ENCODE data around the gene CPNE5. TPM values are rescaled to one million over a fixed set of nuclear protein-coding genes. Genes with fewer than 3 reads are reported as not detected.

The CPNE5 gene
- total RNA-seq, 1 experiment from 2014 or later: not detected

DNA sequence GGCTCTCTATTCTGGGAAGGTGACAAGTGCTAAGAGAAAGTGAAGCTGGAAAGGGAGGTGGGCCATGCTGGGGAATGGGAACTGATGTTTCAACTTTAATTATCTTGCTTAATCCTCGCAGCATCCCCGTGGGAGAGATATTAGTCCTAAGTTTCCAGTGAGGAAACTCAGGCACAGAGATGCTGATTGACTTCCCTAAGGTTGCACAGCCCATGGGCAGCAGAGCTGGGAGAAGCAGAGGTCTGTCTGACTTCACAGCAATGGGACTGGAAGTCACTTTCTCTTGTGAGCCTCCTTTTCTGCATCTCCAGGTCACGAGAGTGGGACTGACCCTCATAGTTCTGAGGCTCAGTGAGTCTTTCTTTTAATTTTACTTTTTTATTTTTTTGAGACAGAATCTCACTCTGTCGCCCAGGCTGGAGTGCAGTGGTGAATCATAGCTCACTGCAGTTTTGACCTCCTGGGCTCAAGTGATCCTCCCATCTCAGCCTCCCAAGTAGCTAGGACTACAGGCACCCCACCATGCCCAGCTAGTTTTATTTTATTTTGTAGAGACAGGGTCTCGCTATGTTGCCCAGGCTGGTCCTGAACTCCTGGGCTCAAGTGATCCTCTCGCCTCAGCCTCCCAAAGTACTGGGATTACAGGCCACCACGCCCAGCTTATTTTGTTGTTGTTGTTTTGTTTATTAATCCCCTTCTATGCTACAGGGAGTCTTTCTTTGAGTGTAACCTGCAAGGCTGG, 139.0 kb downstream of the CPNE5 start:
- H3K9me2 ChIP-seq (replicated peaks; ENCODE audit: low read length): no peaks in the 10 kb centered on the region
- H3K27ac ChIP-seq (ENCODE audit: low read length): no peak overlapping the region
- no peak for ATAC-seq
- no peaks in the 10 kb centered on the region for H4K20me1 ChIP-seq (ENCODE audit: low read length)
- no peaks in the 10 kb centered on the region for H3F3A ChIP-seq (ENCODE audit: low read length, unreplicated experiment)
- no TSS peak for BruUV-seq (replicated peaks)
- H2AFZ ChIP-seq (ENCODE audit: low read length): no peak overlapping the region
- intact Hi-C loops (cut with micrococcal nuclease): no loop called here
- CTCF ChIA-PET: no interaction called here
- no peak for DNase-seq
- H3K36me3 ChIP-seq (ENCODE audit: low read depth, low read length): no peaks in the 10 kb centered on the region
- peaks cover 6% of the 10 kb centered on the region; the same call in 1 of the 2 replicates for H3K4me1 ChIP-seq (ENCODE audit: insufficient read depth, low read length)
- TF ChIP-seq EZH2phosphoT487 (IDR thresholded peaks at IDR 0.05; ENCODE audit: borderline replicate concordance, low read length) (no peak), EZH2 (IDR thresholded peaks at IDR 0.05; ENCODE audit: low read length, unreplicated experiment) (no peak)
- TF ChIP-seq, protein P1, sequence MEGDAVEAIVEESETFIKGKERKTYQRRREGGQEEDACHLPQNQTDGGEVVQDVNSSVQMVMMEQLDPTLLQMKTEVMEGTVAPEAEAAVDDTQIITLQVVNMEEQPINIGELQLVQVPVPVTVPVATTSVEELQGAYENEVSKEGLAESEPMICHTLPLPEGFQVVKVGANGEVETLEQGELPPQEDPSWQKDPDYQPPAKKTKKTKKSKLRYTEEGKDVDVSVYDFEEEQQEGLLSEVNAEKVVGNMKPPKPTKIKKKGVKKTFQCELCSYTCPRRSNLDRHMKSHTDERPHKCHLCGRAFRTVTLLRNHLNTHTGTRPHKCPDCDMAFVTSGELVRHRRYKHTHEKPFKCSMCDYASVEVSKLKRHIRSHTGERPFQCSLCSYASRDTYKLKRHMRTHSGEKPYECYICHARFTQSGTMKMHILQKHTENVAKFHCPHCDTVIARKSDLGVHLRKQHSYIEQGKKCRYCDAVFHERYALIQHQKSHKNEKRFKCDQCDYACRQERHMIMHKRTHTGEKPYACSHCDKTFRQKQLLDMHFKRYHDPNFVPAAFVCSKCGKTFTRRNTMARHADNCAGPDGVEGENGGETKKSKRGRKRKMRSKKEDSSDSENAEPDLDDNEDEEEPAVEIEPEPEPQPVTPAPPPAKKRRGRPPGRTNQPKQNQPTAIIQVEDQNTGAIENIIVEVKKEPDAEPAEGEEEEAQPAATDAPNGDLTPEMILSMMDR (conservative IDR thresholded peaks at IDR 0.05; ENCODE audit: low read depth, low read length): no peak
- H3K9ac ChIP-seq (ENCODE audit: low read length): no peak overlapping the region
- POLR2A ChIA-PET (ENCODE audit: unreplicated experiment): no interaction called here
- H3K4me2 ChIP-seq (ENCODE audit: low read length): no peak overlapping the region
- no peaks in the 10 kb centered on the region for H3K27me3 ChIP-seq (ENCODE audit: low read length)
- H3K4me3 ChIP-seq (ENCODE audit: low read length): no peak overlapping the region
- no peaks in the 10 kb centered on the region for H3K79me2 ChIP-seq (ENCODE audit: low read length)
- no peaks in the 10 kb centered on the region for H3K9me3 ChIP-seq (ENCODE audit: low read length)

DNA sequence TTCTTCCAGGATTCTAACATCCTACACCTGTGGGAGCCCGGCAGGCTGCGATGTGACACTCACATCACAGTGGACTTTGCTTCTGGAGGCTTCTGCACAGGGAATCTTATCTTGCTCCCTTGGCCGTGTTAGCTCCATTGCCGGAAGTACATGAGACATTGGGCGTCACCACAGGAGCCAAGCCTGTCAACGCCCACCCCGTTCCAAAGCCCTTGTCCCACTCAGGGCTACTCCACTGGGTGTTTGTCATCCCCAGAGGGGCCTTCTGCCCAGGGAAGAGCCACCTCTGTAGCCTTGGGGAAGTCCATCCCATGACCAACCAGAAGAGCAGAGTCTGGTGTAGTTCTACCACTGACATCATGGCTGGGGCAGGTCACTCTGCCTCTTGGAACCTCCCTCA, 139.9 kb downstream of the CPNE5 start:
- no peak overlapping the region for H2AFZ ChIP-seq (ENCODE audit: low read length)

More for the DNA sequence above, 139.9 kb downstream of the CPNE5 start:
- H3K4me1 ChIP-seq (ENCODE audit: insufficient read depth, low read length): peaks cover 6% of the 10 kb centered on the region; the same call in 1 of the 2 replicates
- TF ChIP-seq EZH2 (IDR thresholded peaks at IDR 0.05; ENCODE audit: low read length, unreplicated experiment) (no peak), EZH2phosphoT487 (IDR thresholded peaks at IDR 0.05; ENCODE audit: borderline replicate concordance, low read length) (no peak)
- TF ChIP-seq, protein P1 (conservative IDR thresholded peaks at IDR 0.05; ENCODE audit: low read depth, low read length): no peak
- no peak overlapping the region for H3K9ac ChIP-seq (ENCODE audit: low read length)
- ChIA-PET POLR2A (ENCODE audit: unreplicated experiment) (no interaction called here), CTCF (no interaction called here)
- H4K20me1 ChIP-seq (ENCODE audit: low read length): no peaks in the 10 kb centered on the region
- no TSS peak for BruUV-seq (replicated peaks)
- H3K4me2 ChIP-seq (ENCODE audit: low read length): no peak overlapping the region
- no peaks in the 10 kb centered on the region for H3K9me2 ChIP-seq (replicated peaks; ENCODE audit: low read length)
- H3K36me3 ChIP-seq (ENCODE audit: low read depth, low read length): no peaks in the 10 kb centered on the region
- H3K27ac ChIP-seq (ENCODE audit: low read length): no peak overlapping the region
- no peak overlapping the region for H3K4me3 ChIP-seq (ENCODE audit: low read length)
- no peaks in the 10 kb centered on the region for H3K9me3 ChIP-seq (ENCODE audit: low read length)
- DNase-seq (no peak), ATAC-seq (no peak)
- H3K27me3 ChIP-seq (ENCODE audit: low read length): no peaks in the 10 kb centered on the region
- intact Hi-C loops (cut with micrococcal nuclease): no loop called here
- H3K79me2 ChIP-seq (ENCODE audit: low read length): no peaks in the 10 kb centered on the region
- H3F3A ChIP-seq (ENCODE audit: low read length, unreplicated experiment): no peaks in the 10 kb centered on the region
